Stimulated activated CD8-positive, alpha-beta memory T cell treated with anti-CD3 and anti-CD28 coated beads, Interleukin-12 subunit alpha, Interleukin-12 subunit beta, amount 100 ng/mL, for 1 hour (primary cell): ENCODE measurements around the gene DNAJC2.

Experiments
- DNase-seq: peaks from one replicate; pipeline ENCODE4 v3.0.0-alpha.2; 2020; ENCODE audit warnings: low read depth

Gene DNAJC2

GRCh38 chr7:103344453-103345149 is at the start of gene DNAJC2:
Gene DNAJC2, minus strand, starts transcription at chr7:103344767. Its CDS starts 145 bp downstream, at chr7:103344622.
- DNase-seq: peak; percentile 77

GRCh38 chr7:103391976-103392375 is 47.4 kb upstream of the DNAJC2 start:
- DNase-seq: no peak

GRCh38 chr7:103391150-103391549 is 46.6 kb upstream of the DNAJC2 start:
- no peak for DNase-seq

GRCh38 chr7:103389263-103389662 is 44.7 kb upstream of the DNAJC2 start:
- no peak for DNase-seq

GRCh38 chr7:103388469-103389140 is 44.0 kb upstream of the DNAJC2 start:
- no peak for DNase-seq

- DNase-seq: no peak
Observed at GRCh38 chr7:103387242-103387641, 42.7 kb upstream of the DNAJC2 start.

GRCh38 chr7:103382032-103382402 is 37.5 kb upstream of the DNAJC2 start:
- DNase-seq: no peak

GRCh38 chr7:103381280-103382031 is 36.9 kb upstream of the DNAJC2 start:
- DNase-seq: no peak

GRCh38 chr7:103380395-103381191 is 36.0 kb upstream of the DNAJC2 start:
- DNase-seq: no peak

- DNase-seq: no peak
Observed at GRCh38 chr7:103379270-103379975, 34.9 kb upstream of the DNAJC2 start.

- DNase-seq: no peak
Observed at GRCh38 chr7:103373866-103374643, 29.5 kb upstream of the DNAJC2 start.

GRCh38 chr7:103369432-103369831 is 24.9 kb upstream of the DNAJC2 start:
- no peak for DNase-seq

- DNase-seq: no peak
Observed at GRCh38 chr7:103349805-103350204, 5.2 kb upstream of the DNAJC2 start.

- DNase-seq: no peak
Observed at GRCh38 chr7:103348959-103349358, 4.4 kb upstream of the DNAJC2 start.

- DNase-seq: no peak
Observed at GRCh38 chr7:103348452-103348851, 3.9 kb upstream of the DNAJC2 start.

- peak; percentile 67 for DNase-seq
Observed at GRCh38 chr7:103347507-103348267, 3.1 kb upstream of the DNAJC2 start, which contains the start of gene PSMC2. Gene PSMC2, plus strand, starts transcription at chr7:103347643. Its CDS starts 69 bp downstream, at chr7:103347712.

- DNase-seq: no peak
Observed at GRCh38 chr7:103346396-103346795, 1.8 kb upstream of the DNAJC2 start.

- DNase-seq: peak; percentile 17
Observed at GRCh38 chr7:103343758-103344452, 662 bp downstream of the DNAJC2 start.

GRCh38 chr7:103343332-103343731 is 1.2 kb downstream of the DNAJC2 start:
- DNase-seq: no peak
